NCI-H1930 (cell line): ENCODE results near the gene KCNJ12.
"Not testable (repeated sequence)": the region's sequence is repeated elsewhere in the genome, so short reads cannot be mapped to it uniquely, and the experiment has no call there.

Experiments used
- DNase-seq, 2 experiments: peaks; one replicate each; lab custom pipeline; 2025; lab: John Stamatoyannopoulos, UW

The KCNJ12 gene

GRCh38 chr17:21387616-21388015 lies 11.5 kb downstream of the KCNJ12 start:
- no peak for DNase-seq

- DNase-seq = no peak
Observed at GRCh38 chr17:21388066-21388465, 11.9 kb downstream of the KCNJ12 start.

GRCh38 chr17:21388944-21389343 lies 12.8 kb downstream of the KCNJ12 start:
- no peak for DNase-seq

- no peak for DNase-seq
Observed at GRCh38 chr17:21389394-21389793, 13.2 kb downstream of the KCNJ12 start.

- DNase-seq = no peak
Observed at GRCh38 chr17:21390294-21390693, 14.1 kb downstream of the KCNJ12 start.

GRCh38 chr17:21392266-21392665 lies 16.1 kb downstream of the KCNJ12 start:
- DNase-seq = no peak

GRCh38 chr17:21394265-21394664 lies 18.1 kb downstream of the KCNJ12 start:
- no peak for DNase-seq

- DNase-seq = no peak
Observed at GRCh38 chr17:21395764-21396163, 19.6 kb downstream of the KCNJ12 start.

- DNase-seq = no peak
Observed at GRCh38 chr17:21396237-21396636, 20.1 kb downstream of the KCNJ12 start.

- DNase-seq = no peak
Observed at GRCh38 chr17:21397341-21398190, 21.4 kb downstream of the KCNJ12 start.

- DNase-seq = no peak
Observed at GRCh38 chr17:21399474-21400186, 23.5 kb downstream of the KCNJ12 start.

- not testable (repeated sequence) for DNase-seq
Observed at GRCh38 chr17:21400187-21400569, 24.0 kb downstream of the KCNJ12 start.

- no peak for DNase-seq
Observed at GRCh38 chr17:21400816-21401593, 24.8 kb downstream of the KCNJ12 start.

GRCh38 chr17:21402166-21402571 lies 26.0 kb downstream of the KCNJ12 start:
- not testable (repeated sequence) for DNase-seq

- DNase-seq = not testable (repeated sequence)
Observed at GRCh38 chr17:21402926-21403325, 26.8 kb downstream of the KCNJ12 start.

- not testable (repeated sequence) for DNase-seq
Observed at GRCh38 chr17:21404106-21404505, 27.9 kb downstream of the KCNJ12 start.

- DNase-seq = not testable (repeated sequence)
Observed at GRCh38 chr17:21404539-21404938, 28.4 kb downstream of the KCNJ12 start.

- DNase-seq = not testable (repeated sequence)
Observed at GRCh38 chr17:21404956-21405731, 29.0 kb downstream of the KCNJ12 start.

GRCh38 chr17:21405904-21406400 lies 29.8 kb downstream of the KCNJ12 start:
- DNase-seq = not testable (repeated sequence)

- not testable (repeated sequence) for DNase-seq
Observed at GRCh38 chr17:21406616-21407404, 30.7 kb downstream of the KCNJ12 start.

GRCh38 chr17:21407752-21408151 lies 31.6 kb downstream of the KCNJ12 start:
- not testable (repeated sequence) for DNase-seq
